ENCODE results near the gene BDKRB1.

The BDKRB1 gene

DNA sequence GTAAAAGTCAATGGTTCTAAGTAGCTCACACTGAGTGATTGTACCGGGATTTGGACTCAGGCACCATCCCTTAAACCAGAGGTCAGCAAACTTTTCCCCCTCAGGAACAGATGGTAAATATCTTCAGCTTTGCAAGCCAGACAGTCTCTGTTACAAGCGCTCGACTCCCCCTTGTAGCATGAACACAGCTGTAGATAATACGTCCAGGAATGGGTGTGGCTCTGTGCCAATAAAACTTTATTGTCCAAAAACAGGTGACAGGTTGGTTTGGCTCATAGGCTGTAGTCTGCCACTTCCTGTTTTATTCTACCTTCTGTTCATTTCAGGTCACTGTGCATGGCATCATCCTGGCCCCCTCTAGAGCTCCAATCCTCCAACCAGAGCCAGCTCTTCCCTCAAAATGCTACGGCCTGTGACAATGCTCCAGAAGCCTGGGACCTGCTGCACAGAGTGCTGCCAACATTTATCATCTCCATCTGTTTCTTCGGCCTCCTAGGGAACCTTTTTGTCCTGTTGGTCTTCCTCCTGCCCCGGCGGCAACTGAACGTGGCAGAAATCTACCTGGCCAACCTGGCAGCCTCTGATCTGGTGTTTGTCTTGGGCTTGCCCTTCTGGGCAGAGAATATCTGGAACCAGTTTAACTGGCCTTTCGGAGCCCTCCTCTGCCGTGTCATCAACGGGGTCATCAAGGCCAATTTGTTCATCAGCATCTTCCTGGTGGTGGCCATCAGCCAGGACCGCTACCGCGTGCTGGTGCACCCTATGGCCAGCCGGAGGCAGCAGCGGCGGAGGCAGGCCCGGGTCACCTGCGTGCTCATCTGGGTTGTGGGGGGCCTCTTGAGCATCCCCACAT, 7.6 kb downstream of the BDKRB1 start:
- TF ChIP-seq POLR2AphosphoS5 (IDR thresholded peaks at IDR 0.05; ENCODE audit: low read depth, low read length) (no peak), TAF1 (IDR thresholded peaks at IDR 0.05; ENCODE audit: borderline replicate concordance, insufficient read depth, low read length) (no peak), SIN3A (IDR thresholded peaks at IDR 0.05; ENCODE audit: borderline replicate concordance, insufficient read depth, low read length) (no peak), FOXP2 (optimal IDR thresholded peaks at IDR 0.05; ENCODE audit: borderline replicate concordance, extremely low read depth, extremely low read length, insufficient read depth) (no peak)
- TF ChIP-seq, protein P1, sequence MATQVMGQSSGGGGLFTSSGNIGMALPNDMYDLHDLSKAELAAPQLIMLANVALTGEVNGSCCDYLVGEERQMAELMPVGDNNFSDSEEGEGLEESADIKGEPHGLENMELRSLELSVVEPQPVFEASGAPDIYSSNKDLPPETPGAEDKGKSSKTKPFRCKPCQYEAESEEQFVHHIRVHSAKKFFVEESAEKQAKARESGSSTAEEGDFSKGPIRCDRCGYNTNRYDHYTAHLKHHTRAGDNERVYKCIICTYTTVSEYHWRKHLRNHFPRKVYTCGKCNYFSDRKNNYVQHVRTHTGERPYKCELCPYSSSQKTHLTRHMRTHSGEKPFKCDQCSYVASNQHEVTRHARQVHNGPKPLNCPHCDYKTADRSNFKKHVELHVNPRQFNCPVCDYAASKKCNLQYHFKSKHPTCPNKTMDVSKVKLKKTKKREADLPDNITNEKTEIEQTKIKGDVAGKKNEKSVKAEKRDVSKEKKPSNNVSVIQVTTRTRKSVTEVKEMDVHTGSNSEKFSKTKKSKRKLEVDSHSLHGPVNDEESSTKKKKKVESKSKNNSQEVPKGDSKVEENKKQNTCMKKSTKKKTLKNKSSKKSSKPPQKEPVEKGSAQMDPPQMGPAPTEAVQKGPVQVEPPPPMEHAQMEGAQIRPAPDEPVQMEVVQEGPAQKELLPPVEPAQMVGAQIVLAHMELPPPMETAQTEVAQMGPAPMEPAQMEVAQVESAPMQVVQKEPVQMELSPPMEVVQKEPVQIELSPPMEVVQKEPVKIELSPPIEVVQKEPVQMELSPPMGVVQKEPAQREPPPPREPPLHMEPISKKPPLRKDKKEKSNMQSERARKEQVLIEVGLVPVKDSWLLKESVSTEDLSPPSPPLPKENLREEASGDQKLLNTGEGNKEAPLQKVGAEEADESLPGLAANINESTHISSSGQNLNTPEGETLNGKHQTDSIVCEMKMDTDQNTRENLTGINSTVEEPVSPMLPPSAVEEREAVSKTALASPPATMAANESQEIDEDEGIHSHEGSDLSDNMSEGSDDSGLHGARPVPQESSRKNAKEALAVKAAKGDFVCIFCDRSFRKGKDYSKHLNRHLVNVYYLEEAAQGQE (IDR thresholded peaks at IDR 0.05; ENCODE audit: insufficient read depth in 1 of 2, low read depth in 2 of 2, low read length in 2 of 2) = no peak

DNA sequence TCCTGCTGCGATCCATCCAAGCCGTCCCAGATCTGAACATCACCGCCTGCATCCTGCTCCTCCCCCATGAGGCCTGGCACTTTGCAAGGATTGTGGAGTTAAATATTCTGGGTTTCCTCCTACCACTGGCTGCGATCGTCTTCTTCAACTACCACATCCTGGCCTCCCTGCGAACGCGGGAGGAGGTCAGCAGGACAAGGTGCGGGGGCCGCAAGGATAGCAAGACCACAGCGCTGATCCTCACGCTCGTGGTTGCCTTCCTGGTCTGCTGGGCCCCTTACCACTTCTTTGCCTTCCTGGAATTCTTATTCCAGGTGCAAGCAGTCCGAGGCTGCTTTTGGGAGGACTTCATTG, 8.2 kb downstream of the BDKRB1 start:
- no peak for TF ChIP-seq SIN3A (IDR thresholded peaks at IDR 0.05; ENCODE audit: borderline replicate concordance, insufficient read depth, low read length)
- no peak for TF ChIP-seq FOXP2 (optimal IDR thresholded peaks at IDR 0.05; ENCODE audit: borderline replicate concordance, extremely low read depth, extremely low read length, insufficient read depth)
- TF ChIP-seq, protein P1 (IDR thresholded peaks at IDR 0.05; ENCODE audit: insufficient read depth in 1 of 2, low read depth in 2 of 2, low read length in 2 of 2) = no peak
- TF ChIP-seq POLR2AphosphoS5 (IDR thresholded peaks at IDR 0.05; ENCODE audit: low read depth, low read length) = no peak
- TF ChIP-seq TAF1 (IDR thresholded peaks at IDR 0.05; ENCODE audit: borderline replicate concordance, insufficient read depth, low read length) = no peak

DNA sequence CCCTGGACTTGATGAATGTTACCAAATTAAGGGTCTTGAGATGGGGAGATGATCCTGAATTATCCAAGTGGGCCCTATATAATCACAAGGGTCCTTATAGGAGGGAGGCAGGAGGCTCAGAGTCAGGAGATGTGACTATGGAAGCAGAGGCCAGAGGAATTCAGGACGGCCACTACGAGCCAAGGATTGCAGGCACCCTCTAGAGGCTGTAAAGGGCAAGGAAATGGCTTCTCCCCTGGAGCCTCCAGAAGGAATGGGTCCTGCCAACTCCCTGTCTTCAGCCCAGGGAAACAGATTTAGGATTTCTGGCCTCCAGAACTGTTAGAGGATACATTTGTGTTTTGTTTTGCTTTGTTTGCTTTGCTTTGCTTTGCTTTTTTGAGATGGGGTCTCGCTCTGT, 8.8 kb downstream of the BDKRB1 start:
- TF ChIP-seq TAF1 (IDR thresholded peaks at IDR 0.05; ENCODE audit: borderline replicate concordance, insufficient read depth, low read length) (no peak), FOXP2 (optimal IDR thresholded peaks at IDR 0.05; ENCODE audit: borderline replicate concordance, extremely low read depth, extremely low read length, insufficient read depth) (no peak), POLR2AphosphoS5 (IDR thresholded peaks at IDR 0.05; ENCODE audit: low read depth, low read length) (no peak), SIN3A (IDR thresholded peaks at IDR 0.05; ENCODE audit: borderline replicate concordance, insufficient read depth, low read length) (no peak)
- TF ChIP-seq, protein P1 (IDR thresholded peaks at IDR 0.05; ENCODE audit: insufficient read depth in 1 of 2, low read depth in 2 of 2, low read length in 2 of 2) = no peak

- TF ChIP-seq, protein P1 (IDR thresholded peaks at IDR 0.05; ENCODE audit: insufficient read depth in 1 of 2, low read depth in 2 of 2, low read length in 2 of 2) = no peak
- no peak for TF ChIP-seq FOXP2 (optimal IDR thresholded peaks at IDR 0.05; ENCODE audit: borderline replicate concordance, extremely low read depth, extremely low read length, insufficient read depth)
- no peak for TF ChIP-seq SIN3A (IDR thresholded peaks at IDR 0.05; ENCODE audit: borderline replicate concordance, insufficient read depth, low read length)
- TF ChIP-seq POLR2AphosphoS5 (IDR thresholded peaks at IDR 0.05; ENCODE audit: low read depth, low read length) = no peak
- no peak for TF ChIP-seq TAF1 (IDR thresholded peaks at IDR 0.05; ENCODE audit: borderline replicate concordance, insufficient read depth, low read length)
Measured at GRCh38 chr14:96265383-96266095, 9.5 kb downstream of the BDKRB1 start.

Measured in PFSK-1 (cell line).